ENCODE measurements around the gene SDHA.

Gene SDHA

GRCh38 chr5:217494-218456 lies at the start of gene SDHA, which contains the start of gene CCDC127:
Gene SDHA (plus strand): TSS chr5:218320. CDS start chr5:218356, 36 bp downstream.
Gene CCDC127 (minus strand): TSS chr5:218153. CDS start chr5:216849, 1,304 bp downstream.
- DNase-seq, result peak; percentile 91

DNA sequence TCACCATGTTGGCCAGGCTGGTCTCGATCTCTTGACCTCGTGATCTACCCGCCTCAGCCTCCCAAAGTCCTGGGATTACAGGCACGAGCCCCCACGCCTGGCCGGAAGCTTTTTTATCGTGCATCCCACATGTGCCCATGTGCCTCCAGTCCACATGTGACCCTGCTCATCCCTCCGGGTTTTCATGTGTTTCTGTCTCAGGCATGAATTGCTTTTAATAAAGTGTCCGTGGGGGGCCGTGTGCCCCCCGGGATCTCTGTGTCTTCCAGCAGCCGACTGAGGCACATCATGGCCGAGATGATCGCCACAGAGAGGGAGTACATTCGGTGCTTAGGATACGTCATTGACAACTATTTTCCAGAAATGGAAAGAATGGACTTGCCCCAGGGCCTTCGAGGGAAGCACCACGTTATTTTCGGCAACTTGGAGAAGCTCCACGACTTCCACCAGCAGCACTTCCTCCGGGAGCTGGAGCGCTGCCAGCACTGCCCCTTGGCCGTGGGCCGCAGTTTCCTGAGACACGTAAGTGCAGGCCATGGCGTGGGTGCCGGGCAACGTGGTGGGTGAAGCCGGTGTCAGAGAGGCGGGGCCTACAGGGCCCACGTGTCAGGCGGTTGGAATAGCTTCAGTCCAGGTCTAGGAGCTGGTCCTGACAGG lies 48.9 kb upstream of the SDHA start:
- peak; percentile 11 for DNase-seq

DNA sequence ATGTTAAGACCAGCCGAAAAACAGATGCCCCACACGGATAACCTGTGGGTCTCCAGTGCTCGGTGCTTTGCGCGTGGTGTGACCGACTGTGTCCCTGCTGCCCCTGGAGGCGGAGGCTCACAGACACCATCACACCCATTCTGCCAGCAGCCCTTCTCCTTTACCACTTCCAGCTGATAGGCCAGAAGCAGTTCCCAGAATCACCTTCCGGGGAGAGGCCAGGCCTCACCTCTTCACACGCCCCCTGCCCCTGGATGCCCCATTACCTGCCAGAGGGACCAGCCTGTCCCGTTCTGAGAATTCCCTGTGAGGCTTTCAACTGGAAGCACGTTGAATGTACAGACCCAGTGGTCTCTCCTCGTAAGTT lies 48.4 kb upstream of the SDHA start:
- no peak for DNase-seq

- DNase-seq, result no peak
These were observed 46.9 kb upstream of the SDHA start for GRCh38 chr5:170971-171800.

GRCh38 chr5:171801-172331 lies 46.3 kb upstream of the SDHA start:
- no peak for DNase-seq

DNA sequence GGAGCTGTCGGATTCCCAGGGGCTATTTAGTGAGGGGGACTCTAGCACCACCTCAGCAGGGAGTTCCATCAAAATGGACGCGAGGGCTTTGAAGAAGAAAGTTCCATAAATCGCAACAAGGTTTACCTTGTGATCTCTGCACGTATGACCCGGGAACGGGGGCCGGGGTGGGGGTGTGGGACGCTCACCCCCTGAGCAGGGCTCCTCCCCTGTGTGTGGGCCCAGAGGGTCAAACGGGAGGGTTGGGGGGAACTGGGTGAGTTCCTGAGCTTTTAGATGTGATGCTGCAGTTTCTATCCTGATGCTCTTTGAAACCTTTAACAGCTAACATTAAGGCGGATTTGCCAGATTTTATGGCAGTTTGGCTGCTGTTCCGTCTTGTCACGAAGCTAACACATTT lies 45.7 kb upstream of the SDHA start:
- DNase-seq, result no peak

DNA sequence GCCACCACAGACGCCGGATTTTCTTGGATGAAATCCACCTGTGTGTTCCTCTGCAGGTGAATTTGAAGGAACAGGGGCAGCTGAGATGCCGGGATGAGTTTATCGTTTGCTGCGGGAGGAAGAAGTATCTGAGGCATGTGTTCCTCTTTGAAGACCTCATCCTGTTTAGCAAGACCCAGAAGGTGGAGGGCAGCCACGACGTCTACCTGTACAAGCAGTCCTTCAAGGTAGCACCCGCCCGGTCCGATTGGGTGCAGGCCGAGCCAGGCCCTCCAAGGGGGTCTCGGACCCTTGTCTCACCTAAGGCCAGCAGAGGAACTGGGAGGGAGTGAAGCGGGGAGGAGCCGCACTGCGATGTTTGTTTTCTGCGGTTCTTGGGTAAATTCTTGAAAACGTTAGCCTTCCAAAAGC lies 45.3 kb upstream of the SDHA start:
- no peak for DNase-seq

DNA sequence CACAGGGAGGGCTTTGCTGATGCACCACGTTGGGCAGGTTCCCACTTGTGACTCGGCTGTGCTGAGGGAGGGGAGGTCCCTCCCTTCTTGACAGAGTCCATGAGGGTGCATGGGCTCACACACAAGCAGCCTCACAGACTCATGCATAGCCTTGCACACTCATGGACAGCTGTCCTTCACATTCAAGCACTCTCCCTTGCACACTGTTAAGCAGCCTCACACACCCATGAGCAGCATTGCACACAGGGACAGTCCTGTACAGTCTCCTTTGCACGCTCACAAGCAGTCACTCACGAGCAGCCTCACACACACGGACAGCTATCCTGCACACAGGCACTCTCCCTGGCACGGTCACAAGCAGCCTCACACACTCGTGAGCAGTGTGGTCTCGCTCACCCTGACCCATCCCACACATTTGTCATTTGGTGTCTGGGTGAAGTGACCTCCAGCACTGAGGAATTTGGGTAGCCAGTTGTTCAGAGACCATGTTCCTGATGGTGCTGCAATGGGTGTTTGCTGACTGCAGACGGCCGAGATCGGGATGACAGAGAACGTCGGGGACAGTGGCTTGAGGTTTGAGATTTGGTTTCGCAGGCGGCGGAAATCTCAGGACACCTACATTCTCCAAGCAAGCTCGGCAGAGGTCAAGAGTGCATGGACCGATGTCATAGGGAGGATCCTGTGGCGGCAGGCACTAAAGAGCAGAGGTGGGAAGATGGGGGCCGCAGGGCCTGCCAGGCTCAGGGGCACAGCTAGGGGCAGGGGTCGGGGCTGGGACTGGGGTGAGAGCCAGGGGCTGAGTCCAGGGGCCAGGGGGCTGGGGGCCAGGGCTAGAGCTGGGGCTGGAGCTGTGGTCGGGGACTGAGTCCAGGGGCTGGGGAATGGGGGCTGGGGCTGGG lies 44.5 kb upstream of the SDHA start:
- DNase-seq, result no peak

GRCh38 chr5:174291-174600 lies 43.9 kb upstream of the SDHA start:
- no peak for DNase-seq

- DNase-seq, result no peak
These were observed 43.1 kb upstream of the SDHA start for GRCh38 chr5:174876-175465.

GRCh38 chr5:176296-176823 lies 41.8 kb upstream of the SDHA start:
- no peak for DNase-seq

GRCh38 chr5:178110-178509 lies 40.0 kb upstream of the SDHA start:
- no peak for DNase-seq

DNA sequence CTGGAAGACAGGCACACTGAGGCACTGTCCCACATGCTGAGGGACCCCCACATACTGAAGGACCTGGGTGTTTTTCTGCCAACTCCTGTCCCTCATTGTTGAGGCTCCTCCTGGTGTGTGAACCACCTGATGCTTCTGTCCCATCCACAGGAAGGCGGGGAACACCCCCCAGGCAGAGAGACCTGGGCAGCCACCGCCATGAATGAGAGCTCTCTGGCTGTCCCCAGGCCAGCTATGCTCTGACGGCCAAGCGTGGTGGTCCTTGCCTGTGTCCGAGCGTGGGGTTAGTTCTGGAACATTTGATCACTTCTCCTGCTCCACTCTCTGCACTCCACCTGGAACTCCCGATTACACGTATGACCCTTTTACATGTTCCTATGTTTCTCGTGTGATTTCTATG lies 38.7 kb upstream of the SDHA start:
- DNase-seq, result no peak

DNA sequence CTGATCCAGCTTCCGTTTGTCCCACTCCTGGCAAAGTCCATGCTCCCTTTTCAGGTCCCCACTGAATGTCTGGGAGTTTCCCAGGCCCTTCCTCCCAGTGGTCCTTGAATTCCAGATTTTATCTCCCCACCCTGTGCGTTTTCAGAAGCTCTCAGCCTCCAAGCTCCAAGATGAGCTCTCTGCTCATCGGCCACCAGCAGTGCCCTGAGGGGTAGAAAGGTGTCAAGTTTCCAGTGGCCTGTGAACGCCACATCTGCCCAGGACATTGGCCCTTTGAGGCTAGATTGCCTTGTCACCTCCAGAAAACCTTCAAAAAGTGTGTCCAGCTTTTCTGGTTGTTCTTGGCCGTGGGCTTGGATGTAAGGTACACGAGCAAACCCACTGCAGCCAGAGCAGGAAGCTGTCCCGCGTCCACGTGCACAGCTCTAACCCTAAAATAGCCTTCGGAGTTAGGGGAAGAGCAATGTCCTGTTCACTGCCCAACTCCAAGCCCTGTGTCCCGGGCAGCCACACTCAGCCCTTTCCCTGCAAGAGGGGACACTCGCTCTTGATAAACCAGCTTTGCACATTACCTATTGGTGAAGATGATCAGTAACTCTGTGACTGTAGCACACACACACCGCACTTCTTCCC lies 37.7 kb upstream of the SDHA start:
- no peak for DNase-seq

- DNase-seq, result no peak
These were observed 37.0 kb upstream of the SDHA start for GRCh38 chr5:181160-181559.

DNA sequence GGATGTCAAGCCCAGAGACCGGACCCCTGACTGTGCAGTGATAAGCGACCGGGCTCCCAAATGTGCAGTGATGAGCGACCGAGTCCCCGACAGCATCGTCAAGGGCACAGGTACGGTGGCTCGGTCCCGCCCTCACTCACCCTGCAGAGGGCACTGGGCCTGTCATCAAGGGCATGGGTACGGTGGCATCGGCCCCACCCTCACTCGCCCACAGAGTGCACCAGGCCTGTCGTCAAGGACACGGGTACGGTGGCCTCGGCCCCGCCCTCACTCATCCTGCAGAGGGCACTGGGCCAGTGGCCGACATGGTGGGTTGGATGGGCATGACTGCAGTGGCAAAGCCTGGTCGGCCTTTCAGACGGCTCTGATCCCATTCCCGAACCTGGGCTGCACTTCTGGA lies 36.6 kb upstream of the SDHA start:
- DNase-seq, result no peak

DNA sequence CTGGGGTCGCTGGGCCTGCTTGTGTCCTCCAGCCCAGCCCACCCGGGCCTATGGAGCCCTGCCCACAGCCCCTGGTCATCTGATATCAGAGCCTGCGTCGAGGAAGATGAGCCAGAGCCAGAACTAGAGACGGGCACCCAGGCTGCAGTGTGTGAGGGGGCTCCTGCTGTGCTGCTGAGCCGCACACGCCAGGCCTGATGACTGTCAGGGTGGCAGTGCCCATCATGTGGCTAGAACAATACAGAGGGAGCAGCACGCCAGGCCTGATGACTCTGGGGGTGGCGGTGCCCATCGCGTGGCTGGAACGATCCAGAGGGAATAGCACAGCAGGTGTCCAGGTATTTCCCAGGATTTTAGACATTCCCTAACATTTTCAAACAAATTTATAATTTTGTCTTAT lies 36.0 kb upstream of the SDHA start:
- DNase-seq, result no peak

- DNase-seq, result no peak
These were observed 33.6 kb upstream of the SDHA start for GRCh38 chr5:184471-184870.

DNA sequence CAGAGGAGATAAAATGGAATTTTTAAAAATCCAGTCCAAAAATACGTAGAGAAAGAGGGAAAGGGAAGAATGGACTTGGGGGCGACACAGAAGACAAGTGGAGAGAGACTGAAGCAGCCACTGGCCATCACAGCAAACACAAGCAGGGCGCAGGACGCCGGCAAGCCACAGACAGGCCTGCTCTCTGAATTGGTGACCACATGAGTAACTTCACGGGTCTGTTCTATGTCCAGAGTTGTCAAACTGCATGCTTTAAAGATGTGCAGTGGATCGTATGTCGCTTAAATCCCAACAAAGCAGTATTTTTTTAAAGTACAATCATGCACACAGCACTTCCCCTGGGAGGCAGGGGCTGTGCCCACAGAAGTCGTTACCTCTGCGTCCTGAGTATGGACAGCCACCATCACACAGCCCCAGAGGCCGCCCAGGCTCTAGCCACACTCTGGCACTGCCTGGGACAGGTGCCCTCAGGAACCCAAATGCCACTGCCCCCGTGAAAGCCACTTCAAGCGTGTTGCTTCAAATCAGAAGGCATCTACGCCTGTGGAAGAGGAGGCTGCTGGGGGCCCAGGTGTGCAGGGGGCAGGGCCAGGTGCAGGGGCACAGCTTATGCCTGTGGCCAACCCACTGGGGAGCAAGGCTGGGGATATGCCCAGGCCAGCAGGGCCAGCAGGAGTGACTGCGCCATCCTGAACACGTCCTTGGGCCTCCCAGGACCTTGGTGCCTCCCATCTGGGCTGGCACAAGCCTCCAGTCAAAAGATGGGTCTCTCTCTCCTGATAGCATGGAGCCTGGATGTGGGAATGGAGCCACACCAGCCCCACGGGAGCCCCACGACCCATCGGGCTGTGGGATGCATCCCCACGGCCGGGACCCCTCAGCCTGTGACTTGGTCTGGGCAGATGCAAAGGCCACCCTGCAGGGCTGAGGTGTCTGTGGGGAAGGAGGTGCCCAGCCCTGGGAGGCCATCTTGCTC lies 32.7 kb upstream of the SDHA start:
- DNase-seq, result no peak

All from fibroblast of skin of right biceps (primary cell).